ENCODE data around the gene ATL1. TPM values are rescaled to one million over a fixed set of nuclear protein-coding genes. Genes with fewer than 3 reads are reported as not detected.

The ATL1 gene
- total and polyA plus RNA-seq, 2 of the 8 experiments (the other 6 are each of a cell fraction or from before 2014, with no cell fraction given): 4.0 to 5.9 TPM

DNA sequence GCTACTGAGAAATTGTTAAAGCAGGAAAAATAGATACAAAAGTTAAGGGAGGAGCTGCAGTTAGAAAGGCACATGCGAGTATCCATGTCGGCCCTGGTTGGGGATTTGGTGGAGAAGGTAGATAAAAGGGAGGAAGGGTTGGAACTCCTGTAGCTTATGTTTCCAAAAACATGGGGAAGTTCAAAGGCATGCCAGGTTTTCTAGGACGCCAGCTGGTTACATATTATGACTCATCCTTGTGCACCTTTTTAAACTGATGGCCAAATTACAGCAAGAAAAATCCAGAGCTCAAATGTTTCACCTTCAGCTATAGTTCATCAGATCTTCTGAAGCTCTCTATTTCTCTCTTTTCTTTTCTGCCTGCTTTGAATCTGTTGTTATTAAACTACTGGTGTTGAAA is 14.3 kb upstream of the ATL1 start:
- 91% methylated on average over 3 of the region's 3 CpGs; no CpG with 5 or more reads in 1 of the 2 experiments for WGBS, 2 experiments (ENCODE audit: extremely low coverage in 1 of 2, insufficient coverage in 1 of 2, insufficient read length in 1 of 2, insufficient replicate concordance in 2 of 2, low coverage in 1 of 2, low lambda C conversion rate in 2 of 2, missing lambda C conversion rate in 1 of 2)
- no peak for FAIRE-seq
- no peak overlapping the region for H3K18ac ChIP-seq (ENCODE audit: extremely low read depth, low read length)

More for the DNA sequence above, 14.3 kb upstream of the ATL1 start:
- POLR2A ChIA-PET (ENCODE audit: partially characterized antibody): interaction anchor here (1.1 kb wide), 1 partner anchor 14 kb away, joined by 3 read pairs; the partner anchor contains the start of gene ATL1
- TF ChIP-seq RNF2 (IDR thresholded peaks at IDR 0.05; ENCODE audit: borderline replicate concordance, low read depth, low read length, missing control alignments, poor library complexity, severe bottlenecking) (no peak), TBP (IDR thresholded peaks at IDR 0.05; ENCODE audit: low read depth, low read length) (no peak), SP4 (IDR thresholded peaks at IDR 0.05; ENCODE audit: low read length) (no peak), TEAD4 (IDR thresholded peaks at IDR 0.05; ENCODE audit: low read depth, low read length) (no peak)
- TF ChIP-seq, protein P1, sequence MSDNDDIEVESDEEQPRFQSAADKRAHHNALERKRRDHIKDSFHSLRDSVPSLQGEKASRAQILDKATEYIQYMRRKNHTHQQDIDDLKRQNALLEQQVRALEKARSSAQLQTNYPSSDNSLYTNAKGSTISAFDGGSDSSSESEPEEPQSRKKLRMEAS (IDR thresholded peaks at IDR 0.05): no peak
- H3K36me3 ChIP-seq (ENCODE audit: control insufficient read depth in 2 of 4, insufficient read depth in 4 of 4, low read length in 3 of 4): no peaks in the 10 kb centered on the region
- H3K79me2 ChIP-seq (ENCODE audit: control insufficient read depth in 1 of 2, insufficient read depth in 2 of 2, low read length in 2 of 2): no peaks in the 10 kb centered on the region; a peak in 1 of 4 replicates
- H3K4ac ChIP-seq (replicated peaks; ENCODE audit: insufficient read length, low read depth, low read length): no peak overlapping the region
- H2AK5ac ChIP-seq (ENCODE audit: low read depth, low read length): no peak overlapping the region
- no peak overlapping the region for H3K9ac ChIP-seq (replicated peaks in 1 of 4; ENCODE audit: extremely low read depth in 1 of 4, low read depth in 3 of 4, low read length in 3 of 4)
- no peak overlapping the region for H3K4me3 ChIP-seq (ENCODE audit: extremely low read depth in 1 of 4, insufficient read depth in 2 of 4, low read depth in 3 of 4, low read length in 4 of 4)
- CTCF ChIA-PET (ENCODE audit: partially characterized antibody): interaction anchor here (1.1 to 2.8 kb wide), 3 partner anchors 14 to 231 kb away, joined by 3 to 11 read pairs (median 5); partner anchors contain the start of gene ATL1
- H3K4me2 ChIP-seq (ENCODE audit: insufficient read depth in 1 of 2, low read depth in 2 of 2, low read length in 2 of 2): no peak overlapping the region
- no peak overlapping the region for H2BK20ac ChIP-seq (ENCODE audit: low read length)
- no peak overlapping the region for H2AFZ ChIP-seq (ENCODE audit: low read length)
- H3K79me1 ChIP-seq (ENCODE audit: low read depth, low read length): no peaks in the 10 kb centered on the region
- H2BK12ac ChIP-seq (ENCODE audit: low read depth, low read length): no peak overlapping the region
- no peak overlapping the region for H4K8ac ChIP-seq (ENCODE audit: extremely low read depth, insufficient read depth, low read length)
- no peak overlapping the region for H3K27ac ChIP-seq (ENCODE audit: low read depth, low read length)
- H3K9me3 ChIP-seq (ENCODE audit: insufficient read depth in 2 of 2, low read depth in 1 of 2, low read length in 1 of 2): peaks cover 0 to 5% of the 10 kb centered on the region in 2 experiments; a peak in 2 of 4 replicates
- no peak overlapping the region for H2BK15ac ChIP-seq (ENCODE audit: low read length)
- DNase-seq (ENCODE audit: low read depth in 1 of 2, low spot score in 2 of 2): no peak
- H3K14ac ChIP-seq (ENCODE audit: insufficient read length): no peak overlapping the region
- no peak overlapping the region for H4K91ac ChIP-seq (replicated peaks; ENCODE audit: insufficient read length, low read length)
- no peaks in the 10 kb centered on the region for H3K27me3 ChIP-seq (replicated peaks in 1 of 4; ENCODE audit: control insufficient read depth in 3 of 4, extremely low read depth in 1 of 4, insufficient read depth in 3 of 4, low read length in 3 of 4)
- H3K56ac ChIP-seq (replicated peaks; ENCODE audit: insufficient read length, low read depth, low read length): no peak overlapping the region
- H4K20me1 ChIP-seq (replicated peaks in 1 of 2; ENCODE audit: control insufficient read depth in 1 of 2, insufficient read depth in 2 of 2, low read length in 2 of 2): no peaks in the 10 kb centered on the region
- H3K23me2 ChIP-seq (ENCODE audit: low read depth, low read length): no peaks in the 10 kb centered on the region
- H2BK5ac ChIP-seq (ENCODE audit: low read depth, low read length): no peak overlapping the region
- no peaks in the 10 kb centered on the region for H3K4me1 ChIP-seq (replicated peaks in 1 of 4; ENCODE audit: control insufficient read depth in 3 of 4, insufficient read depth in 4 of 4, low read length in 3 of 4)
- H4K5ac ChIP-seq (ENCODE audit: insufficient read length, low read depth, low read length): no peak overlapping the region
- H2BK120ac ChIP-seq (replicated peaks; ENCODE audit: low read depth, low read length): no peak overlapping the region
- H3K23ac ChIP-seq (ENCODE audit: insufficient read length): no peak overlapping the region

All from H1 (cell line).